ENCODE results near the gene ANKRD16. TPM values are rescaled to one million over a fixed set of nuclear protein-coding genes. Genes with fewer than 3 reads are reported as not detected.

Gene ANKRD16
- total RNA-seq, 1 experiment from 2014 or later: 12.2 TPM

GRCh38 chr10:5894873-5895272, 5.2 kb upstream of the ANKRD16 start (continued):
- TF ChIP-seq GRHL2 (CRISPR knock-in tag; IDR thresholded peaks at IDR 0.05; ENCODE audit: insufficient replicate concordance, severe bottlenecking) (no peak), ZNF423 (CRISPR knock-in tag; IDR thresholded peaks at IDR 0.05) (no peak), AFF4 (CRISPR knock-in tag; IDR thresholded peaks at IDR 0.05; ENCODE audit: borderline replicate concordance) (no peak)

- Mint-ChIP-seq H3K27ac (no peak overlapping the region), H3K4me3 (no peak overlapping the region), H3K4me1 (peaks cover 18% of the 10 kb centered on the region), H3K9me3 (peaks cover 8% of the 10 kb centered on the region; the same call in 1 of the 2 replicates), H3K36me3 (peaks cover 34% of the 10 kb centered on the region), H3K27me3 (ENCODE audit: low read depth) (no peaks in the 10 kb centered on the region)
- CTCF ChIA-PET: no interaction called here
- POLR2A ChIA-PET: no interaction called here
- no peak for ATAC-seq
- no peak for DNase-seq (ENCODE audit: low spot score)
- no peak for TF ChIP-seq TCF7 (CRISPR knock-in tag; IDR thresholded peaks at IDR 0.05; ENCODE audit: low read depth)
- TF ChIP-seq ATF2 (CRISPR knock-in tag; IDR thresholded peaks at IDR 0.05; ENCODE audit: borderline replicate concordance, low read depth): no peak
- TF ChIP-seq NFYB (CRISPR knock-in tag; conservative IDR thresholded peaks at IDR 0.05; ENCODE audit: low read depth): no peak
- TF ChIP-seq ZNF263 (CRISPR knock-in tag; IDR thresholded peaks at IDR 0.05; ENCODE audit: low read depth): no peak
- TF ChIP-seq CREM (CRISPR knock-in tag; IDR thresholded peaks at IDR 0.05): no peak
- TF ChIP-seq ARID4B (CRISPR knock-in tag; IDR thresholded peaks at IDR 0.05; ENCODE audit: borderline replicate concordance): no peak
Measured at GRCh38 chr10:5894403-5894802, 4.7 kb upstream of the ANKRD16 start.

GRCh38 chr10:5893321-5893720, 3.6 kb upstream of the ANKRD16 start:
- DNase-seq (ENCODE audit: low spot score): no peak
- H3K27me3 Mint-ChIP-seq (ENCODE audit: low read depth): no peaks in the 10 kb centered on the region
- peak overlapping the region; percentile 66; the same call in 1 of the 2 replicates for H3K27ac Mint-ChIP-seq
- H3K36me3 Mint-ChIP-seq: peaks cover 34% of the 10 kb centered on the region
- ChIA-PET CTCF (no interaction called here), POLR2A (no interaction called here)
- peaks cover 23% of the 10 kb centered on the region for H3K4me1 Mint-ChIP-seq
- ATAC-seq: no peak
- peaks cover 8% of the 10 kb centered on the region; the same call in 1 of the 2 replicates for H3K9me3 Mint-ChIP-seq
- H3K4me3 Mint-ChIP-seq: no peak overlapping the region
- TF ChIP-seq MXD4 (CRISPR knock-in tag; IDR thresholded peaks at IDR 0.05; ENCODE audit: borderline replicate concordance) (no peak), ELF4 (CRISPR knock-in tag; IDR thresholded peaks at IDR 0.05; ENCODE audit: low read depth) (no peak), ZNF532 (CRISPR knock-in tag; IDR thresholded peaks at IDR 0.05; ENCODE audit: borderline replicate concordance) (no peak), USF2 (CRISPR knock-in tag; IDR thresholded peaks at IDR 0.05) (no peak), ZNF281 (CRISPR knock-in tag; IDR thresholded peaks at IDR 0.05) (no peak), CBFB (CRISPR knock-in tag; IDR thresholded peaks at IDR 0.05; ENCODE audit: low read depth) (no peak)

All from WTC11 (cell line).